HG03060 (cell line): ENCODE measurements around the gene RTEL1.
"Not testable (repeated sequence)": the region's sequence is repeated elsewhere in the genome, so short reads cannot be mapped to it uniquely, and the experiment has no call there.

Experiments used
- ATAC-seq: cut with Tn5 transposase; IDR thresholded peaks from one replicate; pipeline ENCODE4 v1.9.1; 2021; ENCODE audit warnings: low read depth, moderate number of reproducible peaks; ENCODE audit not compliant: unreplicated experiment

RTEL1 gene

DNA sequence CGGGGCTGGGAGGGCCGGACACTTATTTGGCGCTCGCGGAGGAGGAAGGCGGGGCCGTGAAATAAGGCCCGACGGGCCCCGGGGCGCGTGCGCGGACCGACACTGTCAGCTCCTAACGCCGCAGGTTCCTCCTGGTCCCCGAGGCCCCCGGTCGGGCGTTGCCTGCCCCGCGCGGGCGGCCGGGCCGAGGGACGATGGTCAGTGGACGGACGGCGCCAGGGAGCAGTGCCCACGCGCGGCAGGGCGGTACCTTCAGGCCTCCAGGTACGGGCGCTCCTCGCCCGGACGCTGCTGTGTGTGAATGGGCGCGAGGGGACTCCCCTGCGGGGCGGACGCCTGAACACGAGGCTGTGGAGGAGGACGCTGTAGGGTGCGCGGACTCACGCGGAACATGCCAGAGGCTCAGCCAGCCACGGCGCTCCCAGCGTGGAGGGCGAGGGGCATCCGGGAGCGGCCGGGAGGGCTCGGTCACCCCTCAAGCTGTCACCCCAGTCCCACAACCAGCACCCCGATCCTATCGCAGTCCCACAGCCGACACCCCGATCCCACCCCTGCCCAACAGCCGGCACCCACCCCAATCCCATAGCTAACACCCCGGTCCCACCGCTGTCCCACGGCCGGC lies 30.9 kb upstream of the RTEL1 start:
- ATAC-seq, result peak; percentile 49

DNA sequence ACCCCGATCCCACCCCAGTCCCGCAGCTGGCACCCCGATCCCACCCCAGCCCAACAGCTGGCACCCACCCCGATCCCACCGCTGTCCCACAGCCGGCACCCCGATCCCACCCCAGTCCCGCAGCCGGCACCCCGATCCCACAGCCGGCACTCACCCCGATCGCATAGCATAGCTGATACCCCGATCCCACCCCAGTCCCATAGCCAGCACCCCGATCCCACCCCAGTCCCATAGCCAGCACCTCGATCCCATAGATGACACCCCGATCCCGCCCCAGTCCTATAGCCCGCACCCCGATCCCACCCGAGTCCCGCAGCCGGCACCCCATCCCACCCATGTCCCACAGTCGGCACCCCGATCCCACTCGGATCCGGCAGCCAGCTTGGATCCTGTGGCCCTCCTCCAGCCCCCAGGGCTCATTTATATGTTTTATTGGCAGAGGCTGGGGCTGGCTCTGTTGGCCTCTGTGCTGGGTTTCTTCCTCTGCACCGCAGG lies 30.3 kb upstream of the RTEL1 start:
- ATAC-seq, result no peak

DNA sequence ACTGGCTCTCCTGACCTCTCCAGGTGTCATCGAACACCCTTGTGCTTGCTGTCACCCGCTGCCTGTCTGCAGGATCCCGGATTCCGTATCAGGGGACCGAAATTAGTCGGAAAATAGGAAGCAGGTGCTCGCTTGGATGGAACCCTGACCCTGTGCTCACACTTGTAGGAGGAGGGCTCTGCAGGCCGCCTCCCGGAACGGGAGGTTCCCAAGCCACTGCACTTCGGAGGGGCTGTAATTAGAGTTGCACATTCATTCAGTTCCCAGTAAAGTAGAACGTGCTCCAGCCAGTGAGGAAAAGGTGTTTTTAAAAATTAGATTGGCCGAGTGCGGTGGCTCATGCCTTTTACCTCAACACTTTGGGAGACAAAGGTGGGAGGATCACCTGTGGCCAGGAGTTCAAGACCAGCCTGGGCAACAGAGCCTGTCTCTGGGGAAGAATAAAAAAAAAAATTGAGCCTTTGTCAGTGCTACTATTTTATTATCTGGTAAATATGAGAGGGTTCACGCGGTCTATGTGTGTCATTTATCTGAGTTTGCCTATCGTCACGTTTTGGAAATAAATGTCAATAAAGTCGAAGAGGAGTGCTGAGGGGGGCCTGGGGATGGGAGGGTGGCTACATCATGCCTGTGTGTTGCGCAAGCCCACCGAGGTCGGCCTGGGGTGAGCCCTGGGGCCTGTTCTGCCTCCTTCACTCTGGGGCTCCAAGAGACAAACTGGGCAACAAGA lies 29.7 kb upstream of the RTEL1 start:
- no peak for ATAC-seq

DNA sequence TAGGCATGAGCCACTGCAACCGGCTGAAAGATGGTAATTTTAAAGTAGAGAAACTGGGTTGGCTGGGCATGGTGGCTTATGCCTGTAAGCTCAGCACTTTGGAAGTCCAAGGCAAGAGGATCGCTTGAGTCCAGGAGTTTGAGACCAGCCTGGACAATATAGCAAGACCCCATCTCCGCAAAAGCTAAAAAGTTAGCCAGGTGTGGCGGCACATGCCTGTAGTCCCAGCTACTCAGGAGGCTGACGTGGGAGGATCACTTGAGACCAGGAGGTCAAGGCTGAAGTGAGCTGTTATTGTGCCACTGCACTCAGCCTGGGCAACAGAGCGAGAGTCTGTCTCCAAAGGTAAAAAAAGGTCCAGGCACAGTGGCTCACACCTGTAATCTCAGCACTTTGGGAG lies 27.2 kb upstream of the RTEL1 start:
- not testable (repeated sequence) for ATAC-seq

- ATAC-seq, result not testable (repeated sequence)
Measured at GRCh38 chr20:63631426-63631825, 26.7 kb upstream of the RTEL1 start.

- ATAC-seq, result no peak
Measured at GRCh38 chr20:63633732-63634131, 24.4 kb upstream of the RTEL1 start.

GRCh38 chr20:63635431-63636141 lies 22.5 kb upstream of the RTEL1 start:
- peak; percentile 50 for ATAC-seq

DNA sequence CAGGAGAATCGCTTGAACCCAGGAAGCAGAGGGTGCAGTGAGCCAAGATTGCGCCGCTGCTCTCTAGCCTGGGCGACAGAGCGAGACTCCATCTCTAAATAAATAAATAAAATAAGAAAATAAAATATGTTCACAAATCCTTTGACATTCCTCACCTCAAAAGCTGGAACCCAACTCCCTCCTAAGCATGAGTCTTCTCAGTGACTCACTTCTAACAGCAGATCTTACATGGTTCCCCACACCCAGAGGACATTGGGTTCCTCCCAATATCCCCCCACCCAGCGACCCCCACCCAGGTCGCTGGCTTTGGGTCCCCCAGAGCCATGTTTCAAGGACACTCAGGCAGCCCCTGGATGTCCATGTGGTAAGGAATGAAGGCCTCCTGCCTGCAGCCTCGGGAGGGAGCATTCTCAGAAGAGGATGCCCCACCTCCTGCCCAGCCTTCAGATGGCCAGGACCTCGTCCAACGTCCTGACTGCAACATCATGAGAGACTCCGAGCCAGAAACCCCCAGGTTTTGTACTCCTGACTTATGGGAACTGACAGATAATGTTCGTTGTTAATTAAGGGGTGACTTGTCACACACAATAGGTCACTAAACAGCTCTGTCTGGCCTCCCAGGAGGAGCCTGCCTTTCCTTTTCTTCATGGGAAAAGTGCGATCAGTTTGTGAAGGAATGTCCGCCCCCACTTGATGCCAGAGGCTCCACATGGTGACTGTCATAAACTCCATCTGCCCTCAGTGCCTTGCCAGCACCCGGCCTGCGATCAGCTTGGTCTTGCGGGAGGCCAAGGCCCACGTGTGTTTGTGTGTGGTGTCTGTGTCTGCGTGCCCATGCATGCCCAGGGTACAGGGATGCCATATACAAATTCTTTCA lies 21.1 kb upstream of the RTEL1 start:
- ATAC-seq, result no peak

GRCh38 chr20:63639093-63639975 lies 18.8 kb upstream of the RTEL1 start:
- no peak for ATAC-seq

- ATAC-seq, result no peak
Measured at GRCh38 chr20:63640086-63640485, 18.0 kb upstream of the RTEL1 start.

GRCh38 chr20:63640686-63641085 lies 17.4 kb upstream of the RTEL1 start:
- not testable (repeated sequence) for ATAC-seq

DNA sequence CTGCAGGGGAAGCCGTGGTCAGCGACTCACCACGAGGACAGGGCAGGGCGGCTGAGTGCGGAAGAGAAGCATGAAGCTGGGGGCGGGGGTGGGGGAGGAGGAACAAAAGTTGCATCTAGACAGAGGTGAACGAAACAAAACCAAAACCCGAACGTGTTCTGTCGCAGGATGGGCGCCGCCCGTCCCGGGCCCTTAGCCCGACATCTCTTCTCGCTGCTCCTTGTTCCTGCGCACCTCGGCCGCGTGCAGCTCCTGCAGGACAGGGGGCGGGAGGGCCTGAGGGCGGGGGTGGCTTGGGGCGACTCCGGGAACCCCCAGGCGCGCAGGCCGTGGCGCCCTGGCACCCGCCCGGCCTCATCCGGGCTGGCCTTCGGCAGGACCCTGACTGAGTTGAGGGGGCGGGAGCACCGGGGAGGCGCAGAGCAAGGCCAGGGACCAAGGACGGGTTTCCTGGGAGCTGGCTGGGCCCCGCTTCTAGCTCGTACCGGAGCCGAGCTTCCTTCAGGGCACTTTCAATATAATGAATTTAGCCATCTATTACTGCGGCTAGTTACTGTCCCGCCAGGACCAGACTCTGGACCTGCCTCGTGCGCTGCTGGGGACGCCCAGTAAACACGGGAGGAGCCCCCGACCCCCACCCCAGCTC lies 16.8 kb upstream of the RTEL1 start:
- ATAC-seq, result no peak

- peak; percentile 84 for ATAC-seq
Measured at GRCh38 chr20:63641792-63642523, 16.2 kb upstream of the RTEL1 start.

DNA sequence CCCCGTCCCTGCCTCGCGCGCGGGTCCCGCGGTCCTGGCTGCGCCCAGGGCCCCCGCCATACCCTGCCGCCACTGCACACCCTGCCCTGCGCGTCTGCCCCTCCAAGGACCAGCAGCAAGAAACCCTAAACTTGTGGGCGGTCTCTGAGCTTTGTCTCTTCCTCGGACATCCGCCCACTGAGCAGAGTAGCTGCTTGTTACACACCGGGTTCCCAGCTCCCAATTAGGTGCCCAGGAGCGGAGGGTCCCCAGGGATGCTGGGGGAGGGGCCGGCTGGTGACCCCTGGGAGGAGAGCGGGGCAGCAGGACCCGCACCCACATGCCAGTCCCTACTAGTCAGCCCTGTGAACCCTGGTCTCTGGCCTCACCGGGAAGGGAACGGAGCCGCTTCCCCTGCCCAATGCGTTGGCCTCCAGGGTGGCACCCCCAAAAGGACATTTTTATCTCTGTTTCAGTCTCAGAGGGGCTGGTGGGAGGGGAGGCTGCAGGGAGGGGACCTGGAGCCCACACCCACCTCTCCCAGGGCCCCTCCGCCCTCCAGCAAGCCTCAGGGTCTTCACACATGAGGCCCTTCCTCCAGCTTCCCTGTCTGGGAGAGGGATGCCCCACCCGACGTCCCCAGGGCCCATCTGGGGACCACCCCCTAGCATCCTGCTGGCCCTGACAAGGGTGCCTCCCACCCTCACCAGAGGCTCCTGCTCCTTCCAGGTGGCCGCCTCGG lies 15.4 kb upstream of the RTEL1 start:
- no peak for ATAC-seq

DNA sequence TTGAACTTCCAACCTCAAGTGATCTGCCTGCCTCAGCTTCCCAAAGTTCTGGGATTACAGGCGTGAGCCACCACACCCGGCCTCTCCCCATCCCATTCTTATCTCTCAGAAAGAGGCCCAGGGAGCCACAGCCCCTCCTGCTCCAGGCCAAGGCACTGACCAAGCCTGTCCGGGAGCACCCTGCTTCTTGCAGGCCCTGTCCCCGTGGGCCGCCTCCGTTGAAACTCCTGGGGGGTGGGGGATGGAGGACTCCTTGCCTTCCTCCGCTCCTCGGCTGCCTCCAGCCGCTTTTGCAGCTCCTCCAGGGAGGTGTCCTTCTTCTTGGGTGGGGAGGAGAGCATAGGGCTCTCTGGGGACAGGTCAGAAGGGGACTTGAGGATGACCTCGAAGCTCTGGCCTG lies 14.6 kb upstream of the RTEL1 start:
- ATAC-seq, result no peak

GRCh38 chr20:63643946-63644345 lies 14.2 kb upstream of the RTEL1 start:
- no peak for ATAC-seq

GRCh38 chr20:63645218-63645617 lies 12.9 kb upstream of the RTEL1 start:
- no peak for ATAC-seq

DNA sequence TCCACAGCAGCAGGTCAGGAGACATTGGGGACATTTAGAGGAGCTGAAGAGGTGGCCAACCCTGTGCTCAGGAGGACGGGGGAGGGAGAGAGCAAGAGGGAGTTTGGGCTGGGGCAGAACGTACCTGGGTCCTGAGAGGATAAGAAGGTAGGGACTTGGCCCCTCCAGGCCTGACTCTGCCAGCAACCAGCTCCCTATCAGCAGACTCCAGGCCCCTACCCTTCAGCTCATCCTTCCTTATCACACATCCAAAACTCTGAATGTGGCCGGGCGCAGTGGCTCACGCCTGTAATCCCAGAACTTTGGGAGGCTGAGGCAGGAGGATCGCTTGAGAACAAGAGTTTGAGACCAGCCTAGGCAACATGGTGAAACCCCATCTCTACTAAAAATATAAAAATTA lies 9.9 kb upstream of the RTEL1 start:
- ATAC-seq, result no peak
